Mononuclear cell (primary cell): Measurements from ENCODE around the gene SORL1-AS1.
"Not testable (repeated sequence)": the region's sequence is repeated elsewhere in the genome, so short reads cannot be mapped to it uniquely, and the experiment has no call there.

Experiments used
- H3K27me3 ChIP-seq: 2 replicates; pipeline ENCODE4 v1.6.0; 2011; ENCODE audit warnings: low read length, control low read depth; ENCODE audit not compliant: insufficient read depth
- H3K4me1 ChIP-seq: 2 replicates; pipeline ENCODE4 v1.5.1; 2011; ENCODE audit warnings: mild to moderate bottlenecking, low read length, control low read depth; ENCODE audit not compliant: insufficient read depth
- H3K4me3 ChIP-seq: 2 replicates; pipeline ENCODE4 v1.5.1; 2011; ENCODE audit warnings: mild to moderate bottlenecking, low read length, moderate library complexity
- H3K9me3 ChIP-seq: 2 replicates; pipeline ENCODE4 v1.5.1; 2011; ENCODE audit warnings: low read depth, mild to moderate bottlenecking, control low read depth, low read length

The SORL1-AS1 gene

DNA sequence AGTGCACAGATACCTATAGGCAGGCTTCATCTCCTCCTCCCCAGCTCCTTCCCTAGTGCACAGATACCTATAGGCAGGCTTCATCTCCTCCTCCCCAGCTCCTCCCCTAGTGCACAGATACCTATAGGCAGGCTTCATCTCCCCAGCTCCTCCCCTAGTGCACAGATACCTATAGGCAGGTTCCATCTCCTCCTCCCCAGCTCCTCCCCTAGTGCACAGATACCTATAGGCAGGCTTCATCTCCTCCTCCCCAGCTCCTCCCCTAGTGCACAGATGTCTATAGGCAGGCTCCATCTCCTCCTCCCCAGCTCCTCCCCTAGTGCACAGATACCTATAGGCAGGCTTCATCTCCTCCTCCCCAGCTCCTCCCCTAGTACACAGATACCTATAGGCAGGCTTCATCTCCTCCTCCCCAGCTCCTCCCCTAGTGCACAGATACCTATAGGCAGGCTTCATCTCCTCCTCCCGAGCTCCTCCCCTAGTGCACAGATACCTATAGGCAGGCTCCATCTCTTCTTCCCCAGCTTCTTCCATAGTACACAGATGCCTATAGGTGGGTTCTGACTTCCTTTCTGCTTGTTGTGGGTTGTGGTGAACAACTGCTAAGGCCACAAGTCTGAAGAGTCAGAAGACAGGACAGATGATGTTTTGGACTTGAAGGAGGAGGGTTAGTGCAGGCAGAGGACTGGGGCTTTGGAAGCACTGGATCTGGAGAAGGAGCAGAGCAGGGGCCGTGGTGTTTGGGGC lies 28.9 kb upstream of the SORL1-AS1 start:
- not testable (repeated sequence) for H3K4me3 ChIP-seq, H3K27me3 ChIP-seq, H3K9me3 ChIP-seq
- peaks cover 90% of the 10 kb centered on the region for H3K4me1 ChIP-seq

DNA sequence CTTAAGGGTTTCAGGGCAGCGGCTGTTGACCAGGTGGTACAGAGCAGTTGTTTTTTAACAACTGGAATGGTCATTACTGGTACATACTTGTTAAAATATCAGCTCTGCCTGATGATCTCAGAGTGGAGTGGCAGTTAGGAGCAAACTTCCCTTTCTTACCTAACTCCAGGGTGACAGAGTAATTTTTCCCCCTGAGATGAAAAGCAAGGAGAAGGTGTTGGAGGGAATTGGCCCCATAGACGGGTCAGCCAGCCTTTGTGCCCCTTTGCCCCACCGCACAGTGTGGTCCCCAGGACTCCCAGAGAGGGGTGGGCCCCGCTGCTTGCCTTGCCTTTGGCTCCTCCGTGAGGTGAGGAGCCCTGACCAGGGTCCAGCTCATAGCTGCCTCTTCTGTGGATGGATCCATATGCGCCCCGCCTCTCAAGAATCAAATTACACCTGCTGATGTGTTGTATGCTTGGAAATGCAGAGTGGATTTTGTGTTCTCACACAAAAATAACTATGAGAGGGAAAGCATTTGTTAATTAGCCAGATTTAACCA lies 27.0 kb upstream of the SORL1-AS1 start:
- H3K4me3 ChIP-seq: no peak overlapping the region
- no peaks in the 10 kb centered on the region for H3K9me3 ChIP-seq
- no peaks in the 10 kb centered on the region for H3K27me3 ChIP-seq
- H3K4me1 ChIP-seq: peaks cover 81% of the 10 kb centered on the region

DNA sequence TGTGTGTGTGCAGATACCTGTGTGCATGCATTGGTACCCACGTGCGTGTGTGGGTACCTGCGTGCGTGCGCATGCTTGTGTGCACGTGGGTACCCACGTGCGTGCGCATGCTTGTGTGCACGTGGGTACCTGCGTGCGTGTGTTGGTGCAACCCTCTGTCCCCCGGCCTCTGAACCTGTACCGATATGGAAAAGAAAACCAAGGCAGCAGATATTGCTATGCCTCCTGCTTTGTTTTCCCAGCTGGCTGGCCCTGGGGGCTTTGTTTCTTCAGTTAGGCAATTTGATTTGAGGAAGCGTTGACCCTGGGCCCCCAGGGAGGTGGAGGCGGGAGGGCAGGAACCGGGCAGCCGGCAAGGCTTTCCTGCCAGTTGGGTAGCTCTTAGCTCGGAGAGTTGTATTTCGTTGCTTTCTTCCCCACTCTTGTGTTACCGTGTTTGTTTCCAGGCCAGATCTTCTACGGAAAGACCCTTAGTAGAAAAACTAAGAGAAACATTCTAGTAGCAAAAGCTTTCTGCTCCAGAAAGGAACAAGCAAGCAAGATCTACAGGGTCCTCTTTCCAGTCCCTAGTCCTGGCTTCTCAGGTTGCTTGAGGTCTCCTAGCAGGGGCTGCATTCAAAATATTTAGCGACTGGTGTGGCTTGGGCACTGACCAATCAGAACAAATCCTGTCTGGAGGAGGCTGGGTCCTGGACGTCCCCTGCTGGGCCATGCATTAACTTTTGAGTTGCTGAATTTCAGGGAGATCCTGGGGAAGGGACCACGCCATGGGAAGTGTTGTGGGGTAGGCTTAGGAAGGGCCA lies 26.3 kb upstream of the SORL1-AS1 start:
- Histone ChIP-seq H3K27me3 (no peaks in the 10 kb centered on the region), H3K4me3 (no peak overlapping the region), H3K4me1 (peaks cover 74% of the 10 kb centered on the region), H3K9me3 (no peaks in the 10 kb centered on the region)

DNA sequence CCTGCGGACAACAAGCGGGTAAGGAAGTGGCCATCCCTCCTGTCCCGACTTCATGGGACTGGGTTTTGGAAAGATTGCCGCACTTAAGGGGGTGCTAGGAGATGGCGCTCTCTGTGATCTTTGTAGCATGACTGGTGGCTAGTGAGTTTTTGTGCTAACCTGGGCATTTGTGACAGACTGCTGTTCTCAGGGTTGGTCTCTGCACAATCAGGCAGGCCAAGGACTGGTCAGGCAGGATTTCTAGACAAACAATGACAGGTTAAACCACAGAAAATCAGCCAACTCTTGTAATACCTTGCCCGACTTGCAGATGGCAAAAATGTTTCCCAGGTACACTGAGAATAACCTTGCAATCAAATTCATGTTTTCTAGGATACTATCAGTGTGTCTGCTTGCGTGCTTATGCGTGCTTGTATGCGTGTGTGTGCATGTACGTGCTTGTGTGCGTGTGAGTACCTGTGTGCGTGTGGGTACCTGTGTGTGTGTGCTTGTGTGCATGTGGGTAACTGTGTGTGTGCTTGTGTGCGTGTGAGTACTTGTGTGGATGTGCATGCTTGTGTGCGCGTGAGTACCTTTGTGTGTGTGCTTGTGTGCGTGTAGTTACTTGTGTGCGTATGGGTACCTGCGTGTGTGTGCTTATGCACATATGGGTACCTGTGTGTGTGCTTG lies 25.6 kb upstream of the SORL1-AS1 start:
- no peaks in the 10 kb centered on the region for H3K9me3 ChIP-seq
- H3K27me3 ChIP-seq: no peaks in the 10 kb centered on the region
- no peak overlapping the region for H3K4me3 ChIP-seq
- peaks cover 67% of the 10 kb centered on the region for H3K4me1 ChIP-seq

DNA sequence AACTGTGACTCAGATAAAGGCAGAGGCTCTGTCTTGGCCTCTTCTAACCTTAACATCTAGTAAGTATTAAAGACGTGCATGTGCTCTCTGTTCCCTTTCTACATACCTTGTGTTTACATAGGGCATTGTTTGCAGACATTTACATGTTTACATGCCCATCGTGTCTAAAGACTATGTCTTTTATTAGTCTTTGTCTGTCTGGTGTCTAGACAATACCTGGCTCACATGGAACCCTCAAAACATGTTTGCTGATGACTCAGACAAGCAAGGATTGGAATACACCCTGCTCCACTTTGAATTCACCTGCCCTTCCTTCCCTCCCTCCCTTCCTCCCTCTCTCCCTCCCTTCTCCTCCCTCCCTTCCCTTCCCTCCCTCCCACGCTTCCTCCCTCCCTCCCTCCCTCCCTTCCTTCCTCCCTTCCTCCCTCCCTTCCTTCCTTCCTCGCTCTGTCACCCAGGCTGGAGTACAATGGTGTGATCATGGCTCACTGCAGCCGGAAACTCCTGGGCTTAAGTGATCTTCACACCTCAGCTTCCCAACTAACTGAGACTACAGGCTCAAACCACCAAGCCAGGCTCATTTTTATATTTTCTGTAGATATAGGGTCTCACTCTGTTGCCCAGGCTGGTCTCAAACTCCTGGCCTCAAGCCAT lies 23.7 kb upstream of the SORL1-AS1 start:
- H3K27me3 ChIP-seq: no peaks in the 10 kb centered on the region
- H3K4me1 ChIP-seq: peaks cover 66% of the 10 kb centered on the region
- H3K9me3 ChIP-seq: no peaks in the 10 kb centered on the region
- no peak overlapping the region for H3K4me3 ChIP-seq

DNA sequence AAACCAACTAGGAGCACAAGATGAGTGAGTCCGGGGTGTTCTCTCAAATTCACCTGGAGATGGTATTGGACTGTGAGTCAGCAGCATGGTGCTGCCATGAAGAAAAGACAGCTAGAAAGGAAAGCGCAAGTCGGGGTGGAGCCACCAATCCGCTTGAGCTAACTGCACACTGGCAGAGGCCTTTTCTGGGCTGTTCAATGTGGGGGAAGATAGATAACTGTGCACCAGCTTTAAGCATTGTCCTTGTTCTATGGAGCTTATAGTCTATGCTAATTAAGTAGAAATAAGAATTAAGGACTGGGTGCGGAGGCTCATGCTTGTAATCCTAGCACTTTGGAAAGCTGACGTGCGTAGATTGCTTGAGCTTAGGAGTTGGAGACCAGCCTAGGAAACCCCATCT lies 21.9 kb upstream of the SORL1-AS1 start:
- no peak overlapping the region for H3K4me3 ChIP-seq
- no peaks in the 10 kb centered on the region for H3K27me3 ChIP-seq
- peaks cover 58% of the 10 kb centered on the region for H3K4me1 ChIP-seq
- H3K9me3 ChIP-seq: no peaks in the 10 kb centered on the region

DNA sequence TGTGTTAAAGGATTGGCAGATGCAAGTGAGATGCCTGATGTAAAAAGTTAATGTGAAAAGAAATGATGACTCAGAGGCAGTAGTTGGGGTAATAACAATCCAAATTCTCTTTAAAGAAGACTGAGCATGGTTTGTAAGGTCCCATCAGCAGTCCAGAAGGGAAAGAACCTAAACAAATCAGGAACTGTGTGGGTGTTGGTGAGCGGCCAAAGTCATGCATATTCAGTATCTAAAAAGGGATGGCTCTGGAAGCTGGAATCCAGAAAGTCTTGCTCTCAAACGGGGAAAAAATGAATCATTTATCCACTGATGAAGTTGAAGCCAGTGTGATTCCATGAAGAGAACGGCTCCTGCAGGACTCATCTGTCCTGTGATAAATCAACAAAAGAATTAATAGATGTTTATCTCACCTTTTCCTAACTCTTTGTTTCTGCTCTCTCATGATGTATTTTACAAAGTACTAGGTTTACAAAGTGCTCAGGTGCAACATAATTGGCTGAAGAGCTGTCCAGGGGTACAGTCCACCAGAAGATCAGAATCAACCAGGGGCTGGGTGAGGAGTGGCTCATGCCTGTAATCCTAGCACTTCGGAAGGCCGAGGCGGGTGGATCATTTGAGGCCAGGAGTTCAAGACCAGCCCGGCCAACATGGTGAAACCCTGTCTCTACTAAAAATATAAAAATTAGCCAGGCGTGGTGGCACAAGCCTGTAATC lies 20.5 kb upstream of the SORL1-AS1 start:
- Histone ChIP-seq H3K9me3 (no peaks in the 10 kb centered on the region), H3K4me3 (no peak overlapping the region), H3K27me3 (no peaks in the 10 kb centered on the region), H3K4me1 (peaks cover 56% of the 10 kb centered on the region)

DNA sequence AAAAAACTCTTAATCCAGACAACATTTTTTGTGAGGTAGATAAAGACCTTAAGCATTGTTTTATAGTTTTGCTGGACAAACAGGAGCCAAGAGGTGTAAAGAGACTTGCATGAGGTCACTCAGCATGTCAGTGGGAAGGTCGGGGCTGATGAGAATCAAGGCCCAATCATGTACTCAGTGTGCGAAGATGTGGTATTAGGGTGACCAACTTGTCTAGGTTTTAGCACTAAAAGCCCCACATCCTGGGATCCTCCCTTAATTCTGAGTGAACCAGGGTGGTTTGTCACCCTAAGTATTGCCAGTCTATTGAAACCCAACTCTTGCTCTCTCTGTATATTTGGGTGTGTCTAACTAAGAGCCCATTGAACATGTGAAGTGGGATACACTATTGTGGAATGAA lies 19.5 kb upstream of the SORL1-AS1 start:
- H3K4me1 ChIP-seq: peaks cover 60% of the 10 kb centered on the region
- no peaks in the 10 kb centered on the region for H3K27me3 ChIP-seq
- H3K9me3 ChIP-seq: no peaks in the 10 kb centered on the region
- H3K4me3 ChIP-seq: no peak overlapping the region

DNA sequence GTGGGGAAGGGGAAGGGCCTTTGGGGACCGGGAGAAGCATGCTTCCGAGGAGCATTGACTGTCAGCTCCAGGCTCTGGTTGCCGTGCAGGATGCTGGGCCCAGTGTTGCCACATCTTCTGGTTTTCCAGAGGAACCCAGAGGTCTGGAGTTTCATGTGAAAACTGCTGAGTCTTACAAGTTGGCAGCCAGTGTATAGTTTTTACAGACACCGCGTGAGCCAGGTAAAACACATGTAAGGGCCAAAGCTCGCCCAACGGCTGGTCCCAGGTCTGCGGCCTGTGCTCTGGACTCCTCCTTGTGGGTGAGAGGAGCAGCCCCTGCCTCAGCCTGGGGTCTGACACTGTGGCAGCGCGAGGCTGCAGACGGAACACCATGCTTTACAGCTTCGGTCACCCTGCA lies 18.4 kb upstream of the SORL1-AS1 start:
- Histone ChIP-seq H3K9me3 (no peaks in the 10 kb centered on the region), H3K4me3 (no peak overlapping the region), H3K4me1 (peaks cover 63% of the 10 kb centered on the region), H3K27me3 (no peaks in the 10 kb centered on the region)

DNA sequence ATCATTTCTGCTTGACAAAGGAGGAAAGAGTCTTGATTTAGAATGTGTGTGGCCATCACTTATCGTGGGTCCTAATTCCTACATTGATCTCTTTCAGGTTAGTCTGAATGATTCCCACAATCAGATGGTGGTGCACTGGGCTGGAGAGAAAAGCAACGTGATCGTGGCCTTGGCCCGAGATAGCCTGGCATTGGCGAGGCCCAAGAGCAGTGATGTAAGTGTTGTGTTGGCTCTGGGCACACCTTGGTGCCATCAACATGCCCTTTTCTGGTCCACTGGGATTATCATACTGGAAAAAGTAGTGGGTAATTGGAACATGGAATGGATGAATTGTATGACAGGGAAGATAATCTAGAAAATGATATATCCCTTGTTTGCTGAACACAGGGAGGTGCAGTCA lies 17.1 kb upstream of the SORL1-AS1 start:
- Histone ChIP-seq H3K9me3 (no peaks in the 10 kb centered on the region), H3K4me1 (peaks cover 73% of the 10 kb centered on the region), H3K27me3 (no peaks in the 10 kb centered on the region), H3K4me3 (no peak overlapping the region)

DNA sequence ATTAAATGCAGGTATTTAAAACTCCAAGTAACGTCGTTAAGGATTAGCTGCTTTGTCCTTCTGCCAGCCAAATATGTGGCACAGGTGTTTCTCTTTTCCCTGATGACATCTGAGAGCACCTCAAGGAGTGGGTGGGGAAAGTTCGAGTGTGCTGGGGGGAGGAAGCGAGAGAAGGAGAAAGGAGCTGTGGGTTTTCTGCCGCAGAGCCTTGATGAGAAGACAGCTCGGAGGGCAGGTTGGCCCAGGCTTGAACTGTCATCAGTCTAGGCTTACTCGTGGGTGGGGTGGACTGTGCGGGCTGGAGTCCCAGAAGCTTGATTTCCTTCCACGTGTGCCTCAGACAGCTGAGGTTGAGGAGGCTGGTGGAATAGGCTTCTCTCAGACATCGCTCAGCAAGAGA lies 15.2 kb upstream of the SORL1-AS1 start:
- Histone ChIP-seq H3K9me3 (no peaks in the 10 kb centered on the region), H3K27me3 (no peaks in the 10 kb centered on the region), H3K4me1 (peaks cover 88% of the 10 kb centered on the region), H3K4me3 (no peak overlapping the region)

DNA sequence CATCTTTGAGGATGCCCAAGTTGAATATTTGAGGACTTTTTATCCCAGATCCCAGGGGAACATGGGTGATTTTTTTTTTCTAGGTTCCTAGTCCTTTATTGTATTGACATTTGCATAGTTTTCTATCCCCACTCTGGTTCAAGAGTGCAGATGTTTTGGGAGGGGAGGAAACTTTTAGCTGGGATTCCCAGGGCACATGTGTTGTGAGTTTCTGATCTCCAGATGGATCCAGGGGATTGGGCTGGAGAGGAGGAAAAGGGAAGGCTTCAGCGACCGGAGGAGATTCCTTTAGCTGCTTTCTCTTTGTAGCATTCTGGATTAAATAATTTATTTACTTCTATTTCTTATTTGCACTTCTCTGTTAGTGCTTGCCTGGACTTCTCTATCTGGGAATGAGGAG lies 14.7 kb upstream of the SORL1-AS1 start:
- Histone ChIP-seq H3K4me3 (no peak overlapping the region), H3K27me3 (no peaks in the 10 kb centered on the region), H3K4me1 (peaks cover 88% of the 10 kb centered on the region), H3K9me3 (no peaks in the 10 kb centered on the region)

DNA sequence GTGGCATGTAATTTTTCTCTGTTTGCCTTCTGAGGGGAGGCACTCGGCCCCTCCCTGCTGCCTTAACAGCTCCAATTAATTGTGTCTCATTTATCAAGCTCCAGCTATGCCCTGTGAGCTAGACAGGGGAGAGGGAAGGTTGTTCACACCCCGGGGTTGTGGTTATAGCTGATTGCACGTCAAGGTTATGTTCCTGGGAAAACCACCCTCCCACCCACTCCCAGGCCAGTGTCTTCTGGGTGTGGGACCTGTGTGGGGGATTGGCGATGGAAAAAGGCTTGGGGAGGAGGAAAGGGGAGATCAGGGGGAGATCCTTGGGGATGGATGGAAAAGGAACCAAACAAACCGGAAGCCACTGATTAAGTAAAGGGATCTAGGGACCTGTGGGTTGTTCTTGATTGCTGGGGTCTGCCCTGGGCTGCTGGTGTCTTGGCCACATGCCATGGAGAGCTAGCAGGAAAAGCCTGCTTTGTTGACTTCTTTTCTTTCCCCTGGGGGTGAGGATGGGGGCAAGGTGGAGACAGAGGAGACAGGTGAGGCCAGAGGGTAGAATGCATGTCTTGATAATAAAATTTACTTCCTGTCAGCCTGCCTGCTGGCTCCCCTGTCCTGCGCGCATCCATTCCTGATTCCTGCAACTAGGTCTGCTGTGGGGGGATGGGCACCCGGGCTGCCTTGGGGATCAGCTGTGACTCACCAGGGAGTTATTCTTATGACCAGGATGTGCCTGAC lies 13.5 kb upstream of the SORL1-AS1 start:
- Histone ChIP-seq H3K27me3 (no peaks in the 10 kb centered on the region), H3K4me3 (no peak overlapping the region), H3K9me3 (no peaks in the 10 kb centered on the region), H3K4me1 (peaks cover 88% of the 10 kb centered on the region)

DNA sequence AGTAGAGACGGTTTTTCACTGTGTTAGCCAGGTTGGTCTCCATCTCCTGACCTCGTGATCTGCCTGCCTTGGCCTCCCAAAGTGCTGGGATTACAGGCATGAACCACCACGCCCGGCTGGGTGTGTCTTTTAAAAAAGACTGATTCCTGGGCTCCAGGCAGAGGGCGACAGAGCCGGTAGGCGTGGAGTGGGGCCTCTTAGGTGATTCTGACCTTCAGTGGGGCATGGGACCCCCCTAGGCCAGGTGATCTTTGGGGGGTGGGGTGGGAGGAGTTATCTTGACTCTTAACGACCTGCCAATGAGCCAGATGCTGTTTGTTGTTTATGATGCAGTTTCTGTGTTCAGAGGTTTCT lies 12.9 kb upstream of the SORL1-AS1 start:
- Histone ChIP-seq H3K4me3 (no peak overlapping the region), H3K9me3 (no peaks in the 10 kb centered on the region)

More for the DNA sequence above, 12.9 kb upstream of the SORL1-AS1 start:
- Histone ChIP-seq H3K4me1 (peaks cover 93% of the 10 kb centered on the region), H3K27me3 (no peaks in the 10 kb centered on the region)
